NCI-H1105 (cell line): Measurements from ENCODE around the gene PTPRN2.
"Not testable (repeated sequence)": the region's sequence is repeated elsewhere in the genome, so short reads cannot be mapped to it uniquely, and the experiment has no call there.

Source experiments
- DNase-seq: peaks from one replicate; lab custom pipeline; 2025; lab: John Stamatoyannopoulos, UW

PTPRN2 gene

DNA sequence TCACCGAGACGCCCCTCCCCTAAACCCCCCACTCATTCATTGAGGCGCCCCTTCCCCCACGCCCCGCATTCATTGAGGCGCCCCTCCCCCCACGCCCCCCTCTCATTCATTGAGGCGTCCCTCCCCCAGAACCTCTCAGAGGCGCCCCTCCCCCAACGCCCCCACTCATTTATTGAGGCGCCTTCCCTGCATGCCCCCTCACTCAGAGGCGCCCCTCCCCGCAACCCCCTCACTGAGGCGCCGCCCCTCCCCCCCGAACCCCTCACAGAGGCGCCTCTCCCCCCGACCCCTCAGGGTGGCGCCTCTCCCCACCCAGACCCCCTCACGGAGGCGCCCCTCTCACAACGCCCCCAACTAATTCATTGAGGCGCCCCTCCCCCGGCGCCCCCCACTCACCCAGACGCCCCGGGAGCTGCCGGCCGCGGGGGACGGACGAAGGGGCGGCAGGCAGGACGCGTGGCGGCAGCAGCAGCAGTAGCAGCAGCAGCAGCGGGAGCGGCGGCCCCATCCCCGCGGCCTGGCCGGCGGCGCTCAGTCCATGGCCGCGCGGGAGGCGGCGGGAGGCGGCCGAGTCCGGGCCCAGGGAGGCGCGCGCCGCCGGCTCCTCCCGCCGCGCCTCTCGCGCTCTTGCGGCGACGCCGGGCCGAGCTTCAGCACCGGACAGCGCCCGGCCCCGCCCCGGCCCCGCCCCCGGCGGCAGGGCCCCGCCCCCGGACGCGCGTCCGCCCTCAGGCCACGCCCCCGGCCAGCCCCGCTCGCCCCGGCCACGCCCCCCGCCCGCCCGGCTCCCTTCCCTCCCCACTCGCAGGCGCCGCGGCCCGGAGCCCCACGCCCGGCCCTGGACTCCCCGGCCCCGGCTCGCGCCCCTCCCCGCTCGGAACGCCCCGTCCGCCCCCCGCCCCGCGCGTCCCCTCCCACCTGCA, at the start of gene PTPRN2:
TSS of gene PTPRN2 (minus strand) at position 662 of the 923 bp plus-strand sequence.
- DNase-seq = peak; percentile 71

DNA sequence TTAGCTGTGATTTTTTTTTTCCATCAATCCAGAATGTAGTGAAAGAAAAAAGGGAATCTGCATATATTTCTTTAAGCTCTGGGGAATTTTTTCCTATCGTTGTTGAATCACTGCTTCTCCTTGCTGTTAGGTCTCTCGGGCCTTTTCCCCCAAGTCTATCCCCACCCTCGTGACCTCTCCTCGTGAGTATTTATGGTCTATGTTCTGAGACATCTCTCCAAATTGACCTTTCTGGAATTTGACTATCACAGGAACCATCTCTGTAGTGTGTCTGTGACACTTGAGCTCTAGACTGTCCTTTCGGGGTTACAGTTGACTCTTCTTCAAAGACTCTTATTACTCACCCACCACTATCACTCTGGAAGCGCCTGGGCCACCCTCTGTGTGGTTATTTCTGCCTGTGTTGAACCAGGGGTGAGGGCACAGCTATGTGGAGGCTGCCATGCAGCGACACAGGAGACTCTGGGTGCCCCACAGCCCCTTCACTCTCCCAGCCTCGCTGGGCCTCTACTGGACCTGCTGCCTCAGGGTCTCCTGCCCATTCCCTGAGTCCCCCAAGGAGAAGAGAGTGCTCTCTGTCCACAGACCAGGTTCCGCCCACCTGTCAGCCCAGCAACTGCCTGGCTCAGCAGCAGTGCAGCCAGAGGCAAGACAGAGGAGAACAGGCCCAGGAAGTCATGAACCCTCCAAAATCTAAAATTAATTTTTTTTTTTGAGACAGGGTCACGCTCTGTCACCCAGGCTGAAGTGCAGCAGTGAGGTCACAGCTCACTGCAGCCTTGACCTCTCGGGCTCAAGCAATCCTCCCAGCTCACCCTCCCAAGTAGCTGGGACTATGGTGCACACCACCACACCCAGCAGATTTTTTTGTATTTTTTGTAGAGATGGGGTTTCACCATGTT, 45.7 kb upstream of the PTPRN2 start:
- DNase-seq = no peak

- DNase-seq = no peak
Measured at GRCh38 chr7:158631574-158632195, 44.1 kb upstream of the PTPRN2 start.

DNA sequence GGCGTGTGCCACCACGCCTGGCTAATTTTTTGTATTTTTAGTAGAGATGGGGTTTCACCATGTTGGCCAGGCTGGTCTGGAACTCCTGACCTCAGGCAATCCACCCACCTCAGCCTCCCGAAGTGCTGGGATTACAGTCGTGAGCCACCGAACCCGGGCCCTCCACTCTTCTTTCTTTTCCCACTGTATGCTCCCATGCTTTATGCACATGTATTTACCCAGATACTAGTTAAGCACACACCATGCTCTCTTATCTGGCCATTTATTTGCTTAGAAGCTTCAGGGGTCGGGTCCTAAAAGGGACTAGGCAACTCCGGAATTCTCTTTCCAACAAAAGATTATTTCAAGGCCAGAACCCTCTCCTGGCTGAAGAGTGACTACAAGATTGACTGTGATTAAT, 38.7 kb upstream of the PTPRN2 start:
- not testable (repeated sequence) for DNase-seq

DNA sequence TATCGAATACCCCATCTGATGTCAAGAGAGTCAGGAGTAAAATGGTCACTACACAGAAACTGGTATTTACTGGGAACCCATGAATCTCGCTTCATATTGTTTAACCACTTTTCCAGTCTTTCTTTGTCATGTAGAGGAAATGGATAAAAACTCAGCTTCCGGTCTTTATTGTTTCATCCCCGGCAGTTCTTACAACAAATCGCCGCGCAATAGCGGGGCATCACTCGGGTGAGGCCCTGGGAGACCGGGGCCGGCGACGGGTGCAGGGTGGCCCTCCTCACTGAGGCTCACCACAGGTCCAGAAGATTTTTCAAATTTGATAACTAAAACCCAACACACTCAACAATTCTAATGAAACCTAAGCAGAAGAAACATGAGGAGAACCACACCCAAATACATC, 35.6 kb upstream of the PTPRN2 start:
- no peak for DNase-seq

DNA sequence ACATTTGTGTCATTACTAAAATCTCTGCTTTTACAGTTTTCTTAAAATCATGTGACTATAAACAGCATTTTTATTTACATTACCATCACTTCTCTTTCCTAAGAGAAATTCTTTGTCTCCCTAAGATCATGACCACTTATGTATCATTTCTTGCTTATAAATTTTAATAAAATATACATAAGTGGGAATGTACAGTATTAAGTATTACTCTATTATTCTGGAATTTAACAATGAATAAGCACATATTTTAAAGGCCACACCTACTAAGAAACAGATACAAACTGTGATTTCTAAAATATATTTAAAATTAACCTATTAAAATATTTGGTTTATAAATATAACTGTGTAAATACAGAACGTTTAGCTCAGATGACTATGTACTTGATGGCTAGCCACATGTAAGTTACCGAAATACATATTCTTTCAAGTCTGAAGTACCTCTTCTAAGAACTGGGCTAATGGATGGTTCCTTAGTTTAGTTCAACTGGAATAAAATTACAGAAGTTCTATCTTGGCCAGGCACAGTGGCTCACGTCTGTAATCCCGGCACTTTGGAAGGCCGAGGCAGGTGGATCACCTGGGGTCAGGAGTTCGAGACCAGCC, 33.3 kb upstream of the PTPRN2 start:
- DNase-seq = no peak

DNA sequence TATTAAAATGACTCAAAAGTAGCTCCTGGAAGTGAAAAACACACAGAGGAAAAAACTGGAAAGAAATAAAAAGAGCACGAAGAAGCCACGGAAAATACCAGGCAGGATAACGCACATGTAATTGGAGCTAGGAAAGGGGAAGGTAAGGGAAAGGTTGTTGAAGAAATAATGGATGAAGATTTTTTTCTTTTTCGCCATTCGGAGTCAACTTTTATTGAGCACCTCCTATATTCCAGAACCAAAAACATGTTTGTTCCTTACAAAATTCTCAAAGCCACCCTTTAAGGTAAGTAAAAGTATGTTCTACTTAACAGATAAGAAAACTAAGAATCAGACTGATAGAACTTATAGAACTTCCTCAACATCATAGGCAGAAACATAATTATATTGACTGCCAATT, 32.8 kb upstream of the PTPRN2 start:
- no peak for DNase-seq

GRCh38 chr7:158618745-158619140, 31.1 kb upstream of the PTPRN2 start:
- DNase-seq = no peak

DNA sequence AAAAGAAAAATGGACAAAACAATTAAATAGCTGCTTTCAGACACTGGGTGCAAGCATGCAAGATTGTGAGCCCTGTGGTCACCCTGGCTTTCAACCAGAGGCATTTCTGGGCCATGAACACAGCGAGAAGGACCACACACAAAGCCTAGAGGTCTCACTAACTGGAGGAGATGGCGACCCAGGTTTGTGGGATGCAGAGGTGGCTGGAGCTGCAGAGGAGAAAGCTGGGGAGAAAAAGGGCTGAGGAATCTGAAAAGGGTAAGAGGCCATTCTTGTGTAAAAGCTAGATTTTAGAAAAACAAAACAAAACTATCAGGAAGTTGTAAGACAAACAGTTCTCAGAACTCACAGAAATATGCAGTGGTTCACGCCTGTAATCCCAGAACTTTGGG, 30.1 kb upstream of the PTPRN2 start:
- no peak for DNase-seq

DNA sequence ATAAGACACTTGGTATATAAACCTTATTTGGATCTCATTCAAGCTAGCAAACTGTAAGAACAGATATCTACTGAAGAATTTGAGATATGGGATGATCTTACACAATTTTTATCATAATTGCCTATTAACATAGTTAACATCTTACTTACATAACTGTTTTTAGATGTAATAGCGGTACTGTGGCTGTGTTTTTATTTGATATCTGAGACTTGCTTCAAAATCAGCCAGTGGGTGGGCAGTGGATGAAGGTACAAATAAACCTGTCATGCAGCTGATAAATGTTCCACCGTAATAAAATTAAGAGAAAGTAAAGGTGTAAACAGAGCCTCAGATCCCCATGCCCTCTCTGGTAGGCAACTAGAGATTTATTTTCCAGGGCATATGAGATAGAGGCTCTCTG, 28.4 kb upstream of the PTPRN2 start:
- no peak for DNase-seq

- DNase-seq = no peak
Measured at GRCh38 chr7:158614700-158615099, 27.1 kb upstream of the PTPRN2 start.

DNA sequence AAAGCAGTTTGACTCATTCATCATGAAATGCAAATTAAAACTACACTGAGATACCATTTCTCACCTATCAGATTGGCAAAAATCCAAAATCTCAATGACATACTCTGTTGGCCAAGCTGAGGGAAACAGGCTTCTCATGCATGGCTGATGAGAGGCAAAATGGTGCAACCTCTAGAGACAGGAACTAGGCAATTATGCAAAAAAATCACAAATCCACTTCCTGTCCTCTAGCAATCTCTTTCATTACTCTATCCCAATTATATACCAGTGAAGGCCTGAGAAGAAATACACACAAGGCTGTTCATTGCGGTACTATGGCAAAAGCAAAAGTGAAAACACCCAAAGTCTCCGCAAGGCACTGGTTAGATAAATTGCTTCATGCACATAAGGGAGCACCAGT, 25.9 kb upstream of the PTPRN2 start:
- peak; percentile 28 for DNase-seq

GRCh38 chr7:158612546-158612945, 24.9 kb upstream of the PTPRN2 start:
- DNase-seq = no peak

DNA sequence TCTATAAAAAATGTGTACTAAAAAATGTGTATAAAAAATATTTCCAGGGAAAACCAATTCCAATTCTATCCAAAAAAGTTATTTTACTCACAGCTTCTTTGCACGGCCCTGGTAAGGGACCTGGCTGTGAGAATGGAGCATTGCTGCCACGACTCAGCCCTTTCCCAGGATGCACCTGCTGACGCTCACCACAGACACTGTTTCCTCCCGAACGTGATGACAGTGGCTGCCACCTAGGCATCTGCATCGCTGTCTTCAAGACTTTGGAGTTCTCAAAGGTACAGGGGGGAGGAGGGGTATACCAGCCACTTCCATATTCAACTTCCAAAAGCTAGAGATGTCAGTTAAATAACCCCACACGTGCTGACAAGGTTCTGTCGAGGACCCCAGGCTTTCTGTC, 23.9 kb upstream of the PTPRN2 start:
- DNase-seq = no peak

- no peak for DNase-seq
Measured at GRCh38 chr7:158609313-158609974, 21.8 kb upstream of the PTPRN2 start.

DNA sequence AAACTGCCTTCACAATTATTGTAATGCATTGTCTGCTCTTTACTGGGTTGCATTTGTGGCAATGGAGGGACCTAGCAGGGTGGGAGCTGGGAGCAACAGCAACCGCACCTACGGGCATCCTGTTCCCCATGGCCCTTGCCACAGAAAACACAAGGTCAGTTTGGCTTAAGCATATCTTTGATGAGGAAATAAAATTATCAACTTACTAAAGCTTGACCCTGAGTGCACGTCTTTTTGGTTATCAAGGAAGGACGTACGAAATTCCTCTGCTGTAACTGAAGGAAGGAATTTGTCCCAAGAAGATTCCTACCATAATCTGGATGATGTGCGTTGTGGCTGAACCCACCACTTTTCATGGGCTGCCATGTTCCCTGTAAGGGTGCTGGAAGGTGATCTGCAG, 19.9 kb upstream of the PTPRN2 start:
- DNase-seq = no peak

DNA sequence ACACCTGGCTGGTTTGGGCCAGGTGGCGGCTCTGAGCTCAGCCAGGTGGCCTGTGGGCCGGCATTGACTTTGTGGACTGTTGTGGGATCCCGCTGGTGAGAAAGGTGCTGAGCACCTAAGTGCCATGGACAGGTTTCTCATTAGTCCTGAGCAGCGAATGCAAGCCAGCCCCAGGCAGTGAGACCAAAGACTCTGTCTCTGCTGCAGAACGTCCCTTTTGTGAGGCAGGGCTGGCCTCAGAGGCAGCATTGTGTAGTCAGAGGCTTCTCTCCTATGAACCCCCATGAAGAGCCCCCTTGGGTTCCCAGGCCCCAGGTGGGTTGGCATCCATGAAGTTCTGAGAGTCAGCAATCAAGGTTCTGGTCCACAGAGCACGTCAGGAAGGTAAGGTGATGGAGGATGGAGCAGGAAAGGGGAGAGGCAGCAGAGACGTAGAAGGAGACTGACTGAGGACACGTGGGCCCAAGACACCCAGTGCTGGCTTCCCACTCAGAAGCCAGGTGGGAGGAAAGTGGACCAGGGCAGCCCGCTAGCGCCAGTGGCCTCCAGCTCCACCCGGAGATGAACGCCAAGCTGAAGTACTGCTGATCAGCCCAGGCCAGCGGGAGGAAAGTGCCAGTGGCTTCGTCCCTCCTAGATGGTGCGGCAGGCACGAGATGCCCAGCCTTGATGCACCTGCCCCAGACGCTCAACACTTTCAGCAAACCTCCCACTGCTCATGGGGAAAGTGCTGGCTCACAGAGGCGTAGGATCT, 19.2 kb upstream of the PTPRN2 start:
- DNase-seq = no peak

- DNase-seq = no peak
Measured at GRCh38 chr7:158606129-158606528, 18.5 kb upstream of the PTPRN2 start.

DNA sequence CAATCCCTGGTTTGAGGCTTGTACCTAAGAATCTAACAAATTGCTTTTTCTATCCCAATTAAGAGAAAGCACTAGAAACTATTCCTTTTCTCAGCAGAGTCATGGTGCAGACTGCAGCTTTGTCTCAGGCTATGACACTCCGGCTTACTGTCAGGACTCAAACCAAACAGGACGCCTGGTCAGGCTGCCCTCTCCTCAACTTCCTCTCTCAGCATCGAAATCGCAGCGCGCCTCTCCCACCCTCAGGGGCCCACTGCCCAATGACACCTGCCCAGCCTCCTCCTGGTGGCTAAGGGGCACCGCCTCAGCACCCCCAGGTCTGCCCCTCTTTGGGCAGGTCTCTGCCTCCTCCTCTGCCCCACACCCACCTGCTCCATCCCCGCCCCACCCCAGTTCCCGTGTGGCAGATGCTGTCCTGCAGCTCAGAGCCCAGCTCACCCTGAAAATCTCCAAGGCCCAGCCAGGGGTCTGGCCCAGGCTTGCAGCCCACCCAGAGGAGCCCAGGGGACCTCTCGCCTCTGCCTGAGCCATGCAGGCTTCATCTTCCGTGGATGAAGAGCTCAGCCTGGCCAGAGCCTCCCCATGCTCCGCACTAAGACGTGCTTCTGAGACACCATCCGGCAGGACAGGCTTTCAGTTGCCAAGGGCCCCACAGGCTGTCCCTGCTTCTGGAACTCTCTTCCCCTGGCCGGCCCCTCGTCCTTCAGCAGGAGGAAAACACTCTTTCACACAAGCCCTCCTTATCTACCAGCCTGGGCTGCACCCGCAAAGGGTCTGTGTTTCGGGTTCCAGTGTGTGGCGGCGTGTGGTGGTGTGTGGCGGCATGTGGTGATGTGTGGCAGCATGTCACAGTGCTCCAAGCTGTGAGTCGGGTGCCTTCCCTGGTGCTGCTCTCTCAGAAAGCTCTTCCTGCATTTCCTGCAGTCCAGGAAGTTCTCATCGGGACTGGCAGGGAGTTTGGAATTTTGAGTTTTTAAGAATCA, 16.4 kb upstream of the PTPRN2 start:
- no peak for DNase-seq
